ENCODE measurements around the gene PIH1D1. TPM values are rescaled to one million over a fixed set of nuclear protein-coding genes. Genes with fewer than 3 reads are reported as not detected.

PIH1D1 gene
- total and polyA plus RNA-seq, 7 donors = 62.9 to 105 (median 72.8) TPM

DNA sequence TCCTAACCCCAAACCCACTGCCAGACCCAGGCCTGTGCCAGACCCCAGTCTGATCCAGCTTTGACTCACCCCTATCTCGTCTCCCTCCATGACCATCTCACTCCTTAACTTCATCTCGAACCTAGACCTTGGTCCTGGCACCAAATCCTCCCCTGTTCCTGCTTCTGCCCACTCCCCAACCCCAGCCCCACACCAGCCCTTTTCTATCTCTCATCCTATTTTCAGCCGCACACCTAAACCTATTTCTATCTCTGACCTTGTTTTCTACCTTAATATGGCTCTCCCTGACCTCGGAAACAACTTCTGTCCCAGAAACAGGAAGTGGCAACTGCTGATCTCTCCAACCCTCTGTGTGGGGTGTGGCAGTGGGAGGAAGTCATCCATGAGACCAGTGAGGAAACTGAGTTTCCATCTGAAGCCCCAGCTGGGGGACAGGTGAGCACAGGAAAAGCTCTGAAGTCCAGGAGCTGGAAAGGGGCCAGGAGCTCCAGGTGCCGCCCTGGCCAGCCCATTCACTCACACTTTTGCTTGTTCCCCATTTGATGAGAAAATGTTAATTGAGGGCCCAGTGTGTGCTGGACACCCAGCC lies 42.1 kb downstream of the PIH1D1 start:
- intact Hi-C loops (cut with DNase I) = no loop called here
- Histone ChIP-seq H3K4me3 (no peak overlapping the region), H3K4me1 (no peaks in the 10 kb centered on the region), H3K36me3 (no peaks in the 10 kb centered on the region), H3K27ac (no peak overlapping the region), H3K27me3 (peaks cover 0 to 13% (median 0%) of the 10 kb centered on the region in 3 donors), H3K9me3 (no peaks in the 10 kb centered on the region)
- no peak for TF ChIP-seq EP300 (IDR thresholded peaks at IDR 0.05)
- no peak for TF ChIP-seq POLR2AphosphoS5 (IDR thresholded peaks at IDR 0.05)
- DNase-seq = no peak
- WGBS, 2 donors = 60 to 66% methylated on average over 5 of the region's 5 CpGs

DNA sequence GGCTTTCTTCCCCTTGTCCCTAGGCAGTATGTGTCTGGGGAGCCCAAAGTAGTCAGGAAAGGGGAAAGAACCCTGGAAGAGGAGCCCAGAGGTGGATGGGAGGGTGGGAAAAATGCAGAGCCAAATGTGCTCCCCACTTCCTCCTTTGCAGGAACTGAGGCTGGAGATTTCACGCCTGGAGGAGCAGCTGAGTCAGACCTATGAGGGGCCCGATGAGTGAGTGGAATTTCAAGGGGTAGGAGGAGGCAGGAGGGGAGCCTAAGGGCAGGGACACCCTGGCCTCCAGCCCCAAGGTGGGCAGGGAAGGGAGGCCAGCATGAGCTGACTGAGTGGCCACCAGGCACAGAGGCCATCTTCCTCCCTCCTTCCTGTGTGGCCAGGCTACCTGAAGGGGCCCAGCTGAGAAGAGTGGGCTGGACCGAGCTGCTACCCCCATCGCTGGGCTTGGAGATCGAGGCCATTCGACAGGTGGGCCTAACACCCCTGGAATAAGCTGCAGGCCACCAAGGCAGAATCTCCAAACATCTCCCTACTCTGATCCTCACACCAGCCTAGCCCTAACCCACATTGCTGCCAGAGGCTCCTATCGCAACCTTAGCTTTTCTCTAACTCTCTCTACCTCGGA lies 42.7 kb downstream of the PIH1D1 start:
- Histone ChIP-seq H3K36me3 (no peaks in the 10 kb centered on the region), H3K27me3 (peaks cover 0 to 11% (median 0%) of the 10 kb centered on the region in 3 donors), H3K27ac (no peak overlapping the region), H3K4me1 (no peaks in the 10 kb centered on the region), H3K4me3 (no peak overlapping the region), H3K9me3 (no peaks in the 10 kb centered on the region)
- TF ChIP-seq, protein P1, sequence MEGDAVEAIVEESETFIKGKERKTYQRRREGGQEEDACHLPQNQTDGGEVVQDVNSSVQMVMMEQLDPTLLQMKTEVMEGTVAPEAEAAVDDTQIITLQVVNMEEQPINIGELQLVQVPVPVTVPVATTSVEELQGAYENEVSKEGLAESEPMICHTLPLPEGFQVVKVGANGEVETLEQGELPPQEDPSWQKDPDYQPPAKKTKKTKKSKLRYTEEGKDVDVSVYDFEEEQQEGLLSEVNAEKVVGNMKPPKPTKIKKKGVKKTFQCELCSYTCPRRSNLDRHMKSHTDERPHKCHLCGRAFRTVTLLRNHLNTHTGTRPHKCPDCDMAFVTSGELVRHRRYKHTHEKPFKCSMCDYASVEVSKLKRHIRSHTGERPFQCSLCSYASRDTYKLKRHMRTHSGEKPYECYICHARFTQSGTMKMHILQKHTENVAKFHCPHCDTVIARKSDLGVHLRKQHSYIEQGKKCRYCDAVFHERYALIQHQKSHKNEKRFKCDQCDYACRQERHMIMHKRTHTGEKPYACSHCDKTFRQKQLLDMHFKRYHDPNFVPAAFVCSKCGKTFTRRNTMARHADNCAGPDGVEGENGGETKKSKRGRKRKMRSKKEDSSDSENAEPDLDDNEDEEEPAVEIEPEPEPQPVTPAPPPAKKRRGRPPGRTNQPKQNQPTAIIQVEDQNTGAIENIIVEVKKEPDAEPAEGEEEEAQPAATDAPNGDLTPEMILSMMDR (IDR thresholded peaks at IDR 0.05) = no peak
- TF ChIP-seq EP300 (IDR thresholded peaks at IDR 0.05) = no peak
- TF ChIP-seq POLR2AphosphoS5 (IDR thresholded peaks at IDR 0.05) = no peak
- no peak for TF ChIP-seq POLR2A (IDR thresholded peaks at IDR 0.05)
- intact Hi-C loops (cut with DNase I) = no loop called here
- no peak for DNase-seq
- WGBS, 2 donors = 84 to 90% methylated on average over 8 of the region's 8 CpGs

DNA sequence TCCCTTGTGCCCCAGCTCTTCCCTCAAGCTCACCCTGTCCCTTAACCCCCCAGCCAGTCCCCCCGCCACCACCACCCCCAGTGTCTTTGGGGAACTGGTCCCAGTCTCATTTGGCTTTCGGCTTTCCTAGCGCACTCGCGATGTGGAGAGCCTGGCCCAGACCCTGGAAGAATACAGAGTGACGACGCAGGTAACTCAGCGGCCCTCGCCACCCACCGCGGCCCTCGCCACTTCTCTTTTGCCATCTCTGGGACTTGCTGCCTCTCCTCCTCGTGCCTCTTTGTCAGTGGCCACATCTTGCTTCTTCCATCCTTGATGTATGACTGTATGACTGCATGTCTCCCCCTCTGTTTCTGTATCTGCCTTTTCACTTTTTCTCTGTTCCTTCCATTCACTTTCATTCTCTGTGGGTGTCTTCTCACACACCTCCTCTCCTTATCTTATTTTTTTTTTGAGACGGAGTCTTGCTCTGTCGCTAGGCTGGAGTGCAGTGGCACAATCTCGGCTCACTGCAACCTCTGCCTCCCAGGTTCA lies 44.1 kb downstream of the PIH1D1 start:
- Histone ChIP-seq H3K27me3 (peaks cover 0 to 7% (median 0%) of the 10 kb centered on the region in 3 donors), H3K36me3 (no peaks in the 10 kb centered on the region), H3K4me1 (no peaks in the 10 kb centered on the region), H3K9me3 (no peaks in the 10 kb centered on the region), H3K4me3 (no peak overlapping the region), H3K27ac (no peak overlapping the region)
- no peak for DNase-seq
- 90% methylated on average over 16 of the region's 16 CpGs for WGBS, 2 donors
- TF ChIP-seq, protein P1 (IDR thresholded peaks at IDR 0.05) = no peak
- TF ChIP-seq POLR2AphosphoS5 (IDR thresholded peaks at IDR 0.05) = no peak
- intact Hi-C loops (cut with DNase I) = no loop called here

DNA sequence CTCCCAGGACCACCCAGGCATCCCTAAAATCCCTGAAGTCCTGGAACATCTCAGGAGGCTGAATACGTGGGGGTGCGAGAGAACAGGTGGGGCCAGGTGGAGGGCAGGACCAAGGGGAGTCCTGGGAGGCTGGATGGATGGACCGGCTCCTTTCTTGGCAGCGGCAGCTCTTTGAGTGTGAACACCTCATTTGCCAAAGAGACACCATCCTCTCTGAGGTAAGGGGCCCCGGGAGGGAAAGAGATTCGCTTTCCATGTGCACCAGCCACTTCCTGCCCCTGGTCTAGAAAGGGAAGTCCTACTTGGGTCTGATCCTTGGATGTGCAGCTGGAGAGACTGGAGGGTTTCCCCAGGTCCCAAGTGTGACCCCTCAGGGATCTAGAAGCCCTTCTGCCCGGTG lies 44.5 kb downstream of the PIH1D1 start:
- no peak overlapping the region for H3K27ac ChIP-seq
- peaks cover 0 to 7% (median 0%) of the 10 kb centered on the region in 3 donors for H3K27me3 ChIP-seq
- no peaks in the 10 kb centered on the region for H3K4me1 ChIP-seq
- intact Hi-C loops (cut with DNase I) = no loop called here
- H3K36me3 ChIP-seq = no peaks in the 10 kb centered on the region
- H3K4me3 ChIP-seq = no peak overlapping the region
- no peak for DNase-seq
- no peak for TF ChIP-seq POLR2A (IDR thresholded peaks at IDR 0.05)
- no peaks in the 10 kb centered on the region for H3K9me3 ChIP-seq
- WGBS, 2 donors = 79 to 80% methylated on average over 7 of the region's 7 CpGs

DNA sequence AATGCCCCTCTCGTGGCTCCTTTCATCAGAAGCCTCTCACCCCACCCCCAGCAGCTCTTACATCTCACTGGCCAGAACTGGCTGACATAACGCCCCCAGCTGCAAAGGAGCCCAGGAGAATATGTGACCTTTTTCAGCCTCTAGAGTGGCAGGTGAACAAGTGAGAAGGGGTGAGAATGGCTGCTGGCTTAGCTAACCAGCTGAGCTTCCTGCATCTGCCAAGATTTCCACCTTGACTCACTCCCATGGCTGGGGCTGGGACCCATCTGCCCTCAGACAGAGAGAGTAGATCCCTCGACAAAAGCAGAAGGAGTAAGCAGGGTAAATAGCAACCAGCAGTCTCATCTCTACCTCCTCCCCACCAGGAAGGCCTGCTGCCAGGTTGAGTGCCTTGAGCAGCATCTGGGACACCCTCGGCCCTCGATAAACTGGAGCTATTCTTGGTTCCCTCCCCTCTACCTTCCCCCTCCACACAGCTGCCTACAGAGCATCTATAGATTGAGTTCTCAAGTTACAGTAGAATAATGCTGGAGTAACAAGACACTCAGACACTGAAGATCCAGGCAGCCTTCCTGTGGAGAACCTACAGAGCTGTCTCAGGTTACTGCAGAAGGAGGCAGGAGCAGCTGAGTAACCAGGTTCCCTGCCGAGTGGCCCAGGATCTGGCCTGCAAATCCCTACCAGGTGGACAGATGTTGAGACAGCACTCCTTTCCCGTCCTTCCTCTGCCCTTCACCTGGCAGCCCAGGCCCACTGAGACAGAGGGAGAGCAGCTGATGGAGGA lies 48.0 kb downstream of the PIH1D1 start:
- Histone ChIP-seq H3K9me3 (no peaks in the 10 kb centered on the region), H3K36me3 (no peaks in the 10 kb centered on the region), H3K4me1 (no peaks in the 10 kb centered on the region), H3K4me3 (no peak overlapping the region), H3K27ac (no peak overlapping the region), H3K27me3 (peaks cover 0 to 4% (median 0%) of the 10 kb centered on the region in 3 donors)
- intact Hi-C loops (cut with DNase I) = no loop called here
- no peak for TF ChIP-seq EP300 (IDR thresholded peaks at IDR 0.05)
- TF ChIP-seq, protein P1 (IDR thresholded peaks at IDR 0.05) = no peak
- no peak for TF ChIP-seq POLR2AphosphoS5 (IDR thresholded peaks at IDR 0.05)
- no peak for TF ChIP-seq POLR2A (IDR thresholded peaks at IDR 0.05)
- WGBS, 2 donors = 57 to 69% methylated on average over 7 of the region's 7 CpGs
- DNase-seq = no peak

All from sigmoid colon (tissue), 7 donors.